Measurements from ENCODE around the gene JAZF1.
A peak's percentile ranks its signal among the peaks of the same experiment; 100 is the strongest.

JAZF1 gene

DNA sequence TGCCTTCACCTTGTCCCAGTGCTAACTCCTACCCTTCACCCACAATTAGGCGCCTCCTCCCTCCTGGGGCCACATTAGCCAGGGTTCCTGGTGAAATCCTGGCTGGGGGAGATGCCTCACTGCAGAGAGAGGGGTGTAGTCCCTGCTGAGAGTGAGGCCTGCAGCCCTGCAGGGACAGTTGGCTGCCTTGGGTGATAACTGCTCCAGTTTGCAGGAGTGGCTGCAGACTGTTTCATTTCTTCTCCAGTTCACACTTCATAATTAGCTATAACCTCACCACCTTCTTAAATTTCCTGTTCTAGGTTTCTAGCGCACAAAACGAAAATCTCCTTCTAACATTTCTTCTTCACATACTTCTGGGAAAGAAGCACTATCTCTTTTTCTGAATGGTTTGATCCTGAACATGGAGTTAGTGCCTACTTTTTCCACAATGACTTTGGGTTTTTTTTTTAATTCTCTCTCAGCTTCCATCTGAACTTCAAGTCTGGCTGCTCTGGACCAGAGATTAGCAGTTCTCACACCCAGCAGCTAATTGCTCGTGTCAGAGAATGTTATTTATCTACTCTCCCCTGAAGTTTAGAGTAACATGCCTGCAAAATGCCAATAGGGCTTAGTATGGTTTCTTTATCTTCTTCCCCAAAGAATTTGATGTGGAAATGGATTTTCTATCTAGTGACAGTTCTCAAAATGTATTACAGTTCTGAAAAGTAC lies 15.5 kb upstream of the JAZF1 start:
- in situ Hi-C loops (cut with HindIII; ENCODE audit: low pct_ligation_motif_present, low pct_unique_long_range_greater_than_20kb, low sequenced_read_pairs) = no loop called here
- DNase-seq = no peak

- in situ Hi-C loops (cut with HindIII; ENCODE audit: low pct_ligation_motif_present, low pct_unique_long_range_greater_than_20kb, low sequenced_read_pairs) = no loop called here
- DNase-seq = no peak
These were observed 12.4 kb upstream of the JAZF1 start for GRCh38 chr7:28192786-28193585.

DNA sequence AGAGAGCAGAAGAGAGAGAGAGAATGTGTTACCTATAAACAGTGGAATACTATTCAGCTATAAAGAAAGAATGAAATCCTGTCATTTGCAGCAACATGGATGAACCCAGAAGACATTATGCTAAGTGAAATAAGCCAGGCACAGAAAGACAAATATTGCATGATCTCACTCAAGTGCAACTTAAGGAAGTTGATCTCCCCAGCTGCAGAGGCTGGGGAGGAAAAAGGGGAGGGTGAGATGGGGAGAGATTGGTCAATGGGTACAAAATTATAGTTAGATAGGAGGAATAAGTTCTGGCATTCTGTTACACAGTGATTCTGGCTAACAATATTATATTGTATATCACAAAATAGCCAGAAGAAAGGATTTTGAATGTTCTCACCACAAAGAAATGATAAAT lies 11.2 kb upstream of the JAZF1 start:
- in situ Hi-C loops (cut with HindIII; ENCODE audit: low pct_ligation_motif_present, low pct_unique_long_range_greater_than_20kb, low sequenced_read_pairs) = no loop called here
- no peak for DNase-seq

GRCh38 chr7:28191184-28191583 lies 10.6 kb upstream of the JAZF1 start:
- DNase-seq = no peak
- in situ Hi-C loops (cut with HindIII; ENCODE audit: low pct_ligation_motif_present, low pct_unique_long_range_greater_than_20kb, low sequenced_read_pairs) = no loop called here

DNA sequence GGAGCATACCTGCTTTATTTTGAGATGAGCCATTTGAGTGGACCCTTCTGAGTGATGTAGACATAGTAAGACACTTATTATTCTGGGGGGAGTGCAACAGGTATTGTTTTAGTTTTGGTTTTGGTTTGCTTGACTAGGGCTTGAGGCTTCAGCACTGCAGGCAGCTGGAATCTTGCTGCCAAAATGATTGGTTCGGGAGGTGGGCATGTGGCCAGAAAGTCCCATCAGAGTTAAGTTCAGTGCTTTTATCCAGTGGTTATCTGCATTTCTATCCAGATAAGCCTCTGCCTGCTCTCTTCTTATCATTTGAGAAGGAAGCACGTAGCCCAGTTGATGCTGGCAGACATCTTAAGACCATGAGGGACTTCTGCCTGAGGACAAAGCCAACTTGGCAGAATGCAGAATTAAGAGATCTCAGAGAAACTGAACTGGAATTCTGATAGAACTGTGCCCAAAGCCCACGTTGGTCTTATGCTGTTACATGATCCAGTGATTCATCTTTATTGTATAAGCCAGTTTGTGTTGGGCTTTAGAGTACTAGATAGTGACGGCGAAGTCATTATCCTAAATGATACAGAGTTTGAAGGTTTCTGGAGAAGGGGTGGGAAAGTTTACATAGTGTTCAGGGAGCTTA lies 9.6 kb upstream of the JAZF1 start:
- DNase-seq = no peak
- in situ Hi-C loops (cut with HindIII; ENCODE audit: low pct_ligation_motif_present, low pct_unique_long_range_greater_than_20kb, low sequenced_read_pairs) = no loop called here

GRCh38 chr7:28187012-28187411 lies 6.4 kb upstream of the JAZF1 start:
- in situ Hi-C loops (cut with HindIII; ENCODE audit: low pct_ligation_motif_present, low pct_unique_long_range_greater_than_20kb, low sequenced_read_pairs) = no loop called here

GRCh38 chr7:28183627-28184026 lies 3.0 kb upstream of the JAZF1 start:
- no peak for DNase-seq
- in situ Hi-C loops (cut with HindIII; ENCODE audit: low pct_ligation_motif_present, low pct_unique_long_range_greater_than_20kb, low sequenced_read_pairs) = no loop called here

More at GRCh38 chr7:28187012-28187411, 6.4 kb upstream of the JAZF1 start:
- DNase-seq = no peak

GRCh38 chr7:28182071-28182471 lies 1.5 kb upstream of the JAZF1 start:
- DNase-seq = no peak
- in situ Hi-C loops (cut with HindIII; ENCODE audit: low pct_ligation_motif_present, low pct_unique_long_range_greater_than_20kb, low sequenced_read_pairs) = no loop called here

GRCh38 chr7:28181416-28181815 lies 821 bp upstream of the JAZF1 start:
- in situ Hi-C loops (cut with HindIII; ENCODE audit: low pct_ligation_motif_present, low pct_unique_long_range_greater_than_20kb, low sequenced_read_pairs) = no loop called here
- no peak for DNase-seq

- in situ Hi-C loops (cut with HindIII; ENCODE audit: low pct_ligation_motif_present, low pct_unique_long_range_greater_than_20kb, low sequenced_read_pairs) = no loop called here
- no peak for DNase-seq
These were observed 598 bp downstream of the JAZF1 start for GRCh38 chr7:28180031-28180363.

GRCh38 chr7:28179120-28180030 lies 1.2 kb downstream of the JAZF1 start:
- DNase-seq = peak; percentile 79
- in situ Hi-C loops (cut with HindIII; ENCODE audit: low pct_ligation_motif_present, low pct_unique_long_range_greater_than_20kb, low sequenced_read_pairs) = no loop called here

DNA sequence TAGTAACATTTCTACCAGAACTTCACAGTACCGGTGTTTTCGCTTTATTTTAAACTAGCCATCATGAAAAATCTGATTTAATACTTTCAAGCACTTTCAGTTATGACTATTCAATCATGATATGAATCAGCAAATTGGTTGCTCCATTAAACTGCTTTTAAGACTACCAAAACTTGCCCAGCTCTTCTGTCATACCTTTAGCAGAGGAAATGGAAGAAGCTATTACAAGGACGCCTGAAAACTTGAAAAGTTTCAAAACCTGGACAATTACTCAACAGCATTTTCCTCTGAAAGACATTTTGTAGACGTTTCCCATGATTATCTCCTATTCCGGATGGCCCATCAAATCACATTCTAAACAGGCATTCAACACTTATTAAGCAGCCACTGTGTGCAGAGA lies 2.0 kb downstream of the JAZF1 start:
- in situ Hi-C loops (cut with HindIII; ENCODE audit: low pct_ligation_motif_present, low pct_unique_long_range_greater_than_20kb, low sequenced_read_pairs) = no loop called here
- no peak for DNase-seq

GRCh38 chr7:28177836-28178235 lies 2.8 kb downstream of the JAZF1 start:
- DNase-seq = no peak
- in situ Hi-C loops (cut with HindIII; ENCODE audit: low pct_ligation_motif_present, low pct_unique_long_range_greater_than_20kb, low sequenced_read_pairs) = no loop called here

DNA sequence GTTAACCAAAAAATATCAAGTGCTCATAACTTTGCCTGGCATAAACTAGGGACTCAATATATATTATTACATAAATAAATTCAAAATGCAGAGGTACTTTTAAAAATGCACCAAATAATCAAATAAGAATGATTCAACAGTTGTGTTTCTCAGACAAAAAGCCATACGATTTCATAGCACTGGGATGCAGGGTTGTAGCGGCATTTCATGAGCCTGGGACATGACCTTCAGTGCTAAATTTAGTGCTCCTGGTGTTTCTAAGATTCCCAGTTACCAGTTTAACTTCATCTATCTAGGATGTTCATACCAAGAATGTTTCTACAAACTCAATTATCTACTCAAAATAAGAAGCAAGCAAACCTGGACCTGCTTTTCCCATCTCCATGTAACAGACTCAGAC lies 4.0 kb downstream of the JAZF1 start:
- in situ Hi-C loops (cut with HindIII; ENCODE audit: low pct_ligation_motif_present, low pct_unique_long_range_greater_than_20kb, low sequenced_read_pairs) = no loop called here
- no peak for DNase-seq

DNA sequence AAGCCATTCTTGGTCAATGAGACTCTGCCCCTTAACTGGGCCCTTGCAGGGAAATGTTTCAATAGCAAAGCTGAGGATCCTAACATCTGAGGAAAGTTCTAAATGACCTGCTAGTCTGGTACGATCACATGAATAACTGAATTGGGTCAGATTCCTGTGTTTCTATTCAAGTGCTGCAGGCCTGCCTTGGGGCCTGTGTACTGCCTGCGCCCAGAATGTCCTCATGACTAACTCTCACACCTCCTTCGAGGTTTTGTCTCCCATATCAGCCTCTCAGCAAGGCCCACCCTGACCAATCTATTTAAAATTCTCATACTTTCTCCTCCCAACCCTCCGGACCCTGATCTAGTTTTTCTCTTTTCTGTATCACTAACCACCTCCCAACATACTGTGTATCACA lies 4.4 kb downstream of the JAZF1 start:
- in situ Hi-C loops (cut with HindIII; ENCODE audit: low pct_ligation_motif_present, low pct_unique_long_range_greater_than_20kb, low sequenced_read_pairs) = no loop called here

GRCh38 chr7:28174901-28175661 lies 5.5 kb downstream of the JAZF1 start:
- DNase-seq = no peak
- in situ Hi-C loops (cut with HindIII; ENCODE audit: low pct_ligation_motif_present, low pct_unique_long_range_greater_than_20kb, low sequenced_read_pairs) = no loop called here

More for the DNA sequence above, 4.4 kb downstream of the JAZF1 start:
- no peak for DNase-seq

GRCh38 chr7:28174442-28174841 lies 6.2 kb downstream of the JAZF1 start:
- DNase-seq = no peak
- in situ Hi-C loops (cut with HindIII; ENCODE audit: low pct_ligation_motif_present, low pct_unique_long_range_greater_than_20kb, low sequenced_read_pairs) = no loop called here

- in situ Hi-C loops (cut with HindIII; ENCODE audit: low pct_ligation_motif_present, low pct_unique_long_range_greater_than_20kb, low sequenced_read_pairs) = no loop called here
- DNase-seq = no peak
These were observed 7.1 kb downstream of the JAZF1 start for GRCh38 chr7:28173531-28173930.

Measured in ACHN (cell line).